COLO668 (cell line): ENCODE results near the gene LAMP5.

ENCODE experiments used
- DNase-seq: peaks from one replicate; lab custom pipeline; 2025; ENCODE audit not compliant: unreplicated experiment; lab: John Stamatoyannopoulos, UW

LAMP5 gene

DNA sequence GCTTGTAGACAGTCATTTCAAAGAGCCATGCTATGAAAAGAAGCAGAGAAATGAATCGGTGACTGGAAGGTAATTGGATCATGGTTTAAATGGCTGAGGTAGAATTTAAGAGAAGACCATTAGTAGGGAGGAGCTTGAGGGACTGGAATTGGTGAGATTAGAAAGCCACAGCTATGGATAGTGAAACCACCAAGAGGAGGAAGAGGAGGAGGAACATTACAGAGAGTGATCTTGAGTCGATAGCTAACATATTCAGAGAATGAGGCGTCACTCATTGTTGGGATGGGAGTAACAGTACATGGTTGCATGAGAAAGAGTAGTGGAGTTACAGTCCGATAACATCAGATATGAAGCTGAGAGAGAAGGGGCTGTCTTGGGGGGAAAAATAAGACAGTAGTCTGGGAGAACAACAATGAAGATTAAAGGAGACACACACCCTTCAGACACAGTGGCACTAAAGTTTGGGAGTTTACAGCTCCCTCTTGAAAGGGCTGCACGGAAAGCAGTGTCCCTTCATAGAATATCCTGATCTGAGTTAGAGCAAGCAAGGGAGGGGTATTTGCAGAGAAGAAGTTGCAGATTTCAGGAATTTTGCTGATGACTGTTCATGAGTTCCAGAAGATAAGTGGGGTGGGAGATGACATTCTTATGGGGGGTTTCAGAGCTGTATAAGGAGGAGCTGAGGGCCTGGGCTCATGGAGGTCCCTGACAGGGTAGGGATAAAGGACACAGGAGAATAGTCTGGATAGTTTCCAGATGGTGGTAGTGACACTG, 15.1 kb upstream of the LAMP5 start:
- DNase-seq = no peak

DNA sequence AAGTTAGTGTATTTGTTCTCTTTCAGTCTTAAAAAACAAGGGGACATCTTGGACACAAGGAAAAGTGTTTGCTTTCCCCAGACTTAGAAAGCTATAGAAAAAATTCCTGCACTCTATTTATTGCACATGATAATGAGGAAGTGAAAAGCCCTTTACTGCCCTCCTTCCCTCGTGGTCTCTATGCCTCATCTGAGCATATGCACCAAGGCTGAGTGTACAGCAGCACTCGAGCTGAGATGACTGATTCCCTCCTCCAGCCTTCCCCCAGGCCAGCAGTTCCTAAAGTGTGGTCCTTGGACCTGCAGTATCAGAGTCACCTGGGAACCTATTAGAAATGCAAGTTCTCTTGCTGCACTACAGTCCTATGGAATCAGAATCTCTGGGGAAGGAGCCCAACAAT, 14.3 kb upstream of the LAMP5 start:
- no peak for DNase-seq

DNA sequence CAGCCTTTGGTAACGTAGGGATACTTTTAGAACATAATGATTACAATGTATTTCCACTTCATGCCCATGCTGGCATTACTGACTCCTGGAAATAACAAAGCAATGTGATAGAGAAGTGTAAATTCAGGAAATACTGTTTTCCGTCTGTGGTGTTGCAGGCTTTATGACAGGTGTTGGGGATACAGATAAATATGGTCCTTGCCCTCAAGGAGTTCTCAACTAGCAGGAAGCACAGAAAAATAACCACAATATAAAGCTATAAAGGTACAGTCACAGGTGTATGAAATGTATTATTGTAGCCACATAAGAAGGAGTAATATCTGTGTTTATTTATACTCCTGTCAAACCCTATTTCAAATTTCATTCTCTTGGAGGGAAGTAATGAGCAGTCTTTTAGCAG, 12.9 kb upstream of the LAMP5 start:
- DNase-seq = no peak

DNA sequence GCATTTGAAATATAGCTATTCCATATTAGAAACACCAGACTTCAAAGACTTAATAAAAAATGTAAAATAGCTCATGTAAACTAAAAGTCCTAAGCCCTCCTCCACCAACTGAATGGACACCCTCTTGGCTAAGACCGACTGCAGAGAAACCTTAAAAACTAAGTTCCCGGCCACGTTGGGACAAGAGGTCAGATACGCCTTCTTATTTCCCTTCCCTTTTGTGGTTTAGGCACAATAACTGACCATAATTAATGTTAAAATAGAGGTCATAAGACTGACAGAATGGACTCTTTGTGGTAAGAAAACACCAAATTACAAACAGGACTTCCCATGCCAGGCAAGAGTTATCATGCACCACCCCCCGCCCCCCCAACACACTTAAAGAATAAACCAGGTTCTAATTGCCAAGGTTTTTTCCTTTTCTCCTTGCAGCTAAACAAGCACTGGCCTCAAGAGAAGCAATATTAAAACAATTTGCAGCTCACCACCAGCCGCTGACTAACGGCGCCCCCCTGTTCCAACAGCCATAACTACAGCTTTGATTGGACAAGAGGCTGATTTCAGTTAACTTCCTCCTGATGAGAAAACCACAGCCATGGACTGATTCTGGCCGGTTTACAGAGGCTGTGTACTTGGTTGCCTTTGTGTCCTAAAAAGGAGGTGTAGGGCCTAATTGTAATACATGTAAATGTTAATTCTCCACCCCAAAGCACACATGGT, 10.7 kb upstream of the LAMP5 start:
- no peak for DNase-seq

DNA sequence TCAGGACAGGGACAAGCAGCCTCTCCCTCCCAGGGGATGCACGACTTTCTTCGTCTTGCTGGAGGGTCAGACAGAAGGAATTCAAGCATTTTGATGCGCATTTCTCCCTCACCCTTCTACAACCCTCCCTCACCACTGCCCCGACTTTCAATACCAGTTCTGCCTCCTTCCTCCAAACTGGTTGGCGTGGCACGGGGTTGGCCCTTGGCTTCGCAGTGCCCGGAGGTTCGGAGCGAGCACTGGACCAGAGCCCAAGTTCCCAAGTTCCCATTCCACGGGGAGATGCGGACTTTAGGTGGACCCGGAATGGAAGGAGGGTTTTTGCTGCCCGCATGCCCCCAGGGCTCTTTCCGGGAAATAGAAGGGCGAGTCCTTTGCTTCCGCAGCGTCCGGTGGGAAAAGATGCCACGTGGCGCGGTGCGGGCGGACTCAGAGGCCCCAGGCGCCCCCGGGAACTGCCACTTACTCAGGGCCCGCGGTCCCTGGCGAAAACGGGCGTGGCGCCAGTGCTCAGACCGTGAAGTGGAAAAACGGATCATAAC, 8.0 kb upstream of the LAMP5 start:
- DNase-seq = no peak

DNA sequence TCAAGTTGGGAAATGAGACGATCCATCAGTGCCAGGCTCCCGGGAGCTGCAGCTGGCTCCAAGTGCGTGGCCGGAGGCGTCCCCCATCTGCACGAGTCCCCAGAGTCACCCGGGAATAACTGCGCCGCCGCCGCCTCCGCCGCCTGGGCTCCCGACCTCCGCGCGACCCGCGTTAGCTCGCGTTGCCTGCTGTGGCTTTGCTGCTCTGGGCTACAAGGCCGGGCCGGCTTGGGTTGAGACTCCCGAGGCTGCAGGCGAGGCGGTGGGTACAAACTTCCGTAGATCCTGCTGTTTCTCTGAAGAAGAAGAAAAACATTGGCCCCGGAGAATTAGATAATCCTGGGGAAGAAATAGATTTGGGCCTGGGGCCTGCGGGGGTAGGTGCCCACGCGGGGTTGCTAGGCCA, 7.4 kb upstream of the LAMP5 start:
- DNase-seq = no peak

DNA sequence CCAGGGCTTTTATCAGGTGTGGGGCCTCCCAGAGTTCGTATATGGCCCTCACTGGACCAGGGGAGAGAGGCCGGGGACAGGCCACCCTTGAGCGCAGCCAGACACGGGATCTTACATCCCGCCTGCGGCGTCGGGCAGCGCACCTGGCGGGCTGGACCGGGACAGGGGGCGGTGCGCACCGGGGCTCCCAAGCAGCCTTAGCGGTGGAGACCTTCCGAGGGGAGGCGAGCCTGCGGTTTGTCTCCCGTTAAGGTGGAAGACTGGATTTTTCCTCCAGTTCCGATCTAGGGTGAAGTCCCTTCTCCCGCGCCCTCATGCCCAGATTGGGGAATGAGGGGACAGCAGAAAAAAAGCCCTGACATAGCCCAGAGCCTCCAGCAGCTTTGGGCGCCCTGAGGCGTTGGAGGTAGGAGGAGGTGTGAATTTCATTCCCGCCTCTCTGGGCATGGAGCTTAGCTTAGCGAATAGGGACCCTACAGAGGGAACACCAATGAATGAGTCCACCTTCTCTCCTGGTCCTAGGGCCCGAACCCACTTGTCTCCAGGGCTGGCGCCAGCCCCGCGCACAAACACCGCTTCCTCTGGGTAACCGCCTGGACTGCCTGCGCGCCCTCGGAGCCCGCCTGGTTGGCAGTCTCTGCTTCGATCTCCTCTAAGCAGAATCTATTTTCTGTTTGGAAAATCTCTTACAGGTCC, 6.7 kb upstream of the LAMP5 start:
- no peak for DNase-seq

DNA sequence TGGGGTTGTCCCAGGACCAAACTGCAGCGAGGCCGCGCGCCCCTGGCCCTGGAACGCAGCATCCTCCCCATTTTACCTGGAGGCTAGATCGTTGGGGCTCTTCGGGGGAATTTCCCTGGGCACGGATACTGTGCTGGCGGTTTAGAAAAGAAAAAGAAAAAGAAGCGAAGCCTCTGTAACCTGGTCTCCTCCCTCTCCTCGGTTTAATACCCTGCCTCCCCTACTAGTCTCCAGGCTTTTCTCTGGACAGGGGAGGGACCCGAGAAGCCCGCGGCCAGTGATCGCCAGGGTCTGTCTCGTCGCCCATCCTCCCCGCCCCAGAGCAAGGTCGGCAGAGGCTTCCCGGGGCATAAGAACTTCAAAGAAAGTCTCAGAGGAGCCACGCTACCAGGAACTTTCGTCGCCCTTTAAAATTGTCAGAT, 6.1 kb upstream of the LAMP5 start:
- DNase-seq = no peak

DNA sequence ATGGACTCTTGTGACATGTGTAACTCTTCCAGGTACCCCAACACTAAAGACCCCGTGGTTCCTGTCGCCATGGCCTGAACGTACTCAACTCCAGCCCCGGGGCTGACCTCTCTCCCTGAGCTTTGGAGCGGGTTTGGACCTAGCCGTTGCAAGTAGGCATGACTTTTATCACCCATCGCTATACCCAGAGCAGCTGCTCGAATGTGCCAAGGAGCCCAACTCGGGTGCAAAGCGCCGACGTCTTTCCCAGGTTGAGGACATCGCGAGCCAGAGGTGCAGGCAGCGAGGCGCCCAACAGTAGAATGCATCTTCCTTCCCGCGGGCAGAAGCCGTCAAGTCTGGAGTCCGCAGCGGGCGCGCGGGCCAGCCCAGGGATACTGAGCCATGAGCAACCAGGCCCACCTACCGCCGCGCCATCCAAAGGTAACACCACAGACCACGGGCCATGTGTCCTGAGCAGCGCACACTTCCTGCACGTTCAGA, 5.7 kb upstream of the LAMP5 start:
- no peak for DNase-seq

DNA sequence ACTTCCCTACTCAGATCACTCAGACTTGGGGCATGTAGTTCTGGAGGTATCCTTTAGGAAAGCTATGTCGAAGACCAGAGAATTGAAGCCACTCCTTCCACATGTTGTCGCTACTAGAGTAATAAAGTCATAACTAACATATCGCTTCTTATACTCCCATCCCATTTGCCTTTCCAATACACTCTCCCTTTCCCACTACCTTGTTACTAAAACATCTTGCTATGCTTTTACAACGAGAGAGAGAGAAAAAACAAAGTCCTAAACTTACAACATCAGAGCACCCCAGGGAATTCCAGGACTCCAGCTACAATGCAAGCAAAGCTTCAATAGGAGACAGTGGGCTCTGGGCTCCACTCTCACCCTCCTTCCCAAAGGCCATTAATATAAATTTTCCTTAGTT, 5.1 kb upstream of the LAMP5 start:
- no peak for DNase-seq

DNA sequence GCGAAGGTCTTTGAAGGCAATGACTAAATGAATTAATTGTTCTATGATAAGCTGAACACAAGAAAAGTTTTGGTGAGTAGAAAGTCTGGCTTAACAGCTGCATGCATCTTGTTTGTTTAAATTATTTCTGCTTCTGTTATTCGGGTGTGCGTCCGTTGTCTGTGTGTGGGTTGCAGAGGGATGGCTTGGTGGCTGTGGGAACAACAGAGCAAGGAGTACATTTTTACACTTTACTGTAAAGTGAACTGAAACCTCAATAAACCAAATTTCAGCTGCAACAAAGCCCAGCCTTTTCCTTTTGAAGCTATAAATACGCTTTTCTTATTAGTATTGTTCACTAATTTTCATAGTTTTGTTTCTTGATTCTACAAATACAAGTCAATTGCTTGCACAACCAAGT, 3.5 kb upstream of the LAMP5 start:
- DNase-seq = no peak

DNA sequence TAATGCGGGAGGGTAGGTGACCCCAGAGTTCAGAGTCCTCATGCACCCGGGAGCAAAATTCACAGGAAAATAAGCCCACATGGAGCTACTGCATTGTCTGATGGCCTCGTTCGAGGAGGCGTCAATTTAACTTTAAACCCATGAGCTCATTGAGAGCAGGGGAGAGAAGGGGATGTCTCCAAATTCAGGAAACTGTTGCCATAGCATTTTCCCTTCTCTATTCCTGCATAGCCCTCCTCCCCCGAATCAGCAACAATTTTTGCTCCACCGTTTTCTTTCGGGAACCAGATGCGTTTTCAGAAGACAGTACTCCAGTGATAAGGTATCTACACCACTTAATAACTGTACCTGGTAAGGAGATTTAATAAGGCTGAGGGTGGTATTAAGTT, 324 bp upstream of the LAMP5 start:
- no peak for DNase-seq

DNA sequence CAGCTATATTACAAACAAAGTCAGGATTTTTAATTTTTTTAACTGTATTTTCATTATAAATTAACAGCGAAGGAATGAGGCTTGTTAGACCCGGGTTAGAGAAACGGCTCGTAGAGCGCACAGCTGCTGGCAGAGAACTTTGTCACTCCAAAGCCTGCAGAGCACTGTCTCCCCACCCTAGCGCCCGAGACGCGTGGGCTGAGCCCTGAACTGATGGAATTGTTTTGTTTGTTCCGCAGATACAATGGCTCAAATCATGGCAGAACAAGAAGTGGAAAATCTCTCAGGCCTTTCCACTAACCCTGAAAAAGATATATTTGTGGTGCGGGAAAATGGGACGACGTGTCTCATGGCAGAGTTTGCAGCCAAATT, 810 bp downstream of the LAMP5 start:
- DNase-seq = no peak

DNA sequence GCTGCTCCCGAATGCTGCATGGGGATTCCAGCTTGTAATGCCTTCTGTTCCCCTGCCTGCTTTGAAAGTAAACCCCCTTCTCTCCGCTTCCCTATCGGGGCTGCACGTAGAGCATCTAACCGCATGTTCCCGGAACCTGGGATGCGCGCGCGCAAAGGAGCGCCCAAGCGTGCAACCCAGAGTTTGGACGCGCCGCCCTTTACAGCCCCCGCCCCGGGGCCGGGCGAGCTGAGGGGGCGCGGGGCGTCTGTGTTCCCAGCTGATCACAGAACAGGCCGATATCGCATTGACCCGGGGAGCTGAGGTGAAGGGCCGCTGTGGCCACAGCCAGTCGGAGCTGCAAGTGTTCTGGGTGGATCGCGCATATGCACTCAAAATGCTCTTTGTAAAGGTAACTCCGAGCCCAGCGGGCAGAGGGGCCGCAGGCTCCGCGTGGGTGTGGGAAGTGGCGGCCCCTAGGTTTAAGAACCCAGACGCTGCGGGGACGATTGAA, 1.4 kb downstream of the LAMP5 start:
- DNase-seq = no peak

DNA sequence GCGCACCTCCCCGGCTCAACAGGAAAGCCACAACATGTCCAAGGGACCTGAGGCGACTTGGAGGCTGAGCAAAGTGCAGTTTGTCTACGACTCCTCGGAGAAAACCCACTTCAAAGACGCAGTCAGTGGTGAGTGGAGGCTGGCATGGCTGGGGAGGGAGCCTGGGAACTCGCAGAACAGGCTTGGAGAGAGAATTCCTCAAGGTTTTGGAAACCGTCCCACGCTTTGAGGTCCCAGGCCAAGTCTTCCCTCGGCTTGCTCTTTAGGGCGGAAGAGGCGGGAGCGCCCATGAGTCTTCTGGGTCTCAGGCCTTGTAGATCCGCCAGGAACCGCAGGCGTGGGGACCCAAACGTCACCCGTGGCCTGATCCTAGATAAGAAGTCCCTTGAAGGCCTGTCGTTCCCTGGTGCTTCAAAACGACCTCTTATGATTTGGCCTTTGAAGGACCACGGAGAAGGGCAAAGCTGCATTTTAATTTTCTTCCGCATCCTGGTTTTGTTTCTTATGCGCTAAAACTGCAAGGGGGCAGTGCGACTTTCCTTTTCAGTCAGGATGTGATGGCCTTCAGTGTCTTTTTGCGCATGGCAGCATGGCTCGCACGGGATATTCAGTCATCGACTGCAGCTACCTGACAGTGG, 2.0 kb downstream of the LAMP5 start:
- DNase-seq = no peak

DNA sequence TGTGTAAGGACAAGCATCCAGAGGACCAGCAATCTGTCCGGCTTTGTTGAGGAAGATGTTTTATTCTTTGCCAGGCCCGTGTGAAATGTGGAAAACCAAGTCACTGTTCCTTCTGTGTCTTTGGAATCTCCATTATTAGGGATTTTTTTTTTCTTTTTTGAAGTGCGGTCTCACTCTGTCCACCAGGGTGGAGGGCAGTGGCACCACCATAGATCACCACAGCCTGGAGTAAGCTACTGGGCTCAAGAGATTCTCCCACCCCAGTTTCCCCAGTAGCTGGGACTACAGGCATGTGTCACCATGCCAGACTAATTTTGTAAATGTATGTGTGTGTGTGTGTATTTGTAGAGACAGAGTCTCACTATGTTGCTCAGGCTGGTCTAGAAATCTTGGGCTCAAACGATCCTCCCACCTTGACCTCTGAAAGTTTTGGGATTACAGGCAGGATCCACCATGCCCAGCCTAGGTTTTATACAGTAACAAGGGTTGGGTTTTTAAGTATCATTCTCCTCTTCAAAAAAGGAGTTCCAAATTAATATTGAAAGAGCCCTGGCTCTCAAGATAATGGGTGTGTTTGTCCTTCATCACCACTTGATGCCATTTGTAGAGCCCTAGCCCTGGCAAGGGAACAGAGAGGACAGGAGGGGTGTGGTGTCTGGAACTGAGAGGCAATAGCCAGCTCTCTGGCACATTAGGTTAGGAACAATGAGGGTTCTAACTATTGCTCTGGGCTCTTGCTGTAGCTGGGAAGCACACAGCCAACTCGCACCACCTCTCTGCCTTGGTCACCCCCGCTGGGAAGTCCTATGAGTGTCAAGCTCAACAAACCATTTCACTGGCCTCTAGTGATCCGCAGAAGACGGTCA, 3.1 kb downstream of the LAMP5 start:
- DNase-seq = no peak

DNA sequence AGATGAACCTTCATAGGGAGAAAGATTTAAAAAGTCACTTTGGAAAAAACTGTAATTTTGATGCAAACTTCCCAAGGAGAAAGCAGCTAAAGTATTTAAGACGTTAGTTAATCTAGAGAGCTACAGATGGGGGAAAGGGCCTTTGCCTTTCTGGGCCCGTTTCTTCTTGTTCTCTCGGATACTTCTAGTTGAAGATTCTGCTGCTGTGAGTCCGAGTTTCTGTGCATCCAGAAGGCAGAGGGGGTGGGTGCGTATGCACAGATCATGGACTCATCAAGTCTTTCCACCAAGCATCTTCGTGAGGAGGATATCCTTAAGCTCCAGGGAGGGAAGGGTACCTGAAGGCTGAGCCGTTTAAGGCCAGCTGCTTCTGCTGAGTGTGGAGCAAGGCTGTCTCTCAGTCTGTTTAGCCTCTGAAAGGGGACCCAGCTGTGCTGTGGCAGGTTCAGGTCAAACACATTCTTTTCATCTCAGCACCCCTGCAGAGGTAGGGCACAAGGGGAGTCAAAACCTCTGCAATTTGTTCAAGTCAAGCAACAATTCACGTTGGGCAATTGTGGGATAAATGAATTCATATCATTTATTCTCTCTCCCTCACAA, 4.3 kb downstream of the LAMP5 start:
- DNase-seq = no peak

DNA sequence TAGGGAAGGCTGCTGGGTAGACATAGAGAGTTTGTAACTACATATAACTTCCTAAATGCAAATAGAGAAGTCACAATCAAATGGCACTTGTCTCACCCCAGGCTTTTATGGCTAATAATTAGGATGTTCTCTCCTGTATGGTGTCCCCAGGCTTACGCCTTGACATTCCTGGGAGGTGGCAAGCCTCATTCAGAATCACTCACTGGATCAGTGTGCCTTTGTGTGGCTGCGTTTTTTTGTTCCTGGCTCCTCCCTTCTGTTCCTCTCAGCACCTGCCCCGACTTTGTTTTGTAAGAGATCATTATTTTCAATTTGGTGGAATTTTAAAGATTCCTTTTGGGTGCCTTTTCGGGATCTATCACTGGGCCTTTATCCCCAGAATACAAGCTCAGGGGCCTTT, 5.7 kb downstream of the LAMP5 start:
- no peak for DNase-seq

DNA sequence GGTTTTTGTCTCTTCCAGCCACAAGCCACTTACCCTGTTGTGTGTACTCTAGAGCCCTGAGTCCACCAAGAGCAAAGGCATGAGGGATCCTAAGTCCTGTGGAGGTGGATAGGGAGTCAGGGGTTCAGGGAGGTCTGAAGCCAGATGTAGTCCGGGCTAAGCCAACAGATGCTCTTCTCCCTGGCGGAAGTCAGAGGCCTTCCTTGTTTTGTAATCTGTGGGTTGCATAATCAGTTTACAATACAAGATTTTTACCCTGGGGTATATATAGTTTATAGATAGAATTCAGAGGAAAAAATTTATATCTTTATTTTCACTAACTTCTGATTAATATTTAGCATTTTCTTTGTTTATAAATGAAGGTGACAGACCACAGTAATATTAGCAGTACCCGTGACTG, 9.2 kb downstream of the LAMP5 start:
- no peak for DNase-seq

DNA sequence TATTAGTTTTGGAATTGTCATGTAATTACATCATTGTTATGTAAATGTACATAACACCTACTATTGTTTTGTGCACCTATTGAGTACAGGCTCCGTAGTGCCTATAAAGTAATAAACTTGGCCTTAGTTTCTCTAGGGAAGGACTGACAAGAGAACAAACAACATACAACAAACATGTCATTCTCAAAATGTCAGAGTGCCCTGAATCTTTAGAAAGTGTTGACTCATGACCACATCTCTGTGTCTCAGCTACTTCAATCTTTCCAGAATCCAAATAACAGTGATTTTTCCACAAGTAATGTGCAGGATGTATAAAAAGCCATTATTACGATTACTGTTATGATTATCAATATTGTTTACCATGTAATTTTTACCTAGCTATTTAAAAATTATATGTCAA, 17.2 kb downstream of the LAMP5 start:
- no peak for DNase-seq
